ENCODE data around the gene CCDC27. TPM values are rescaled to one million over a fixed set of nuclear protein-coding genes. Genes with fewer than 3 reads are reported as not detected.

Gene CCDC27
- total and polyA plus RNA-seq, 2 of the 13 experiments (the other 11 are each of a cell fraction or from before 2014, with no cell fraction given) = not detected

DNA sequence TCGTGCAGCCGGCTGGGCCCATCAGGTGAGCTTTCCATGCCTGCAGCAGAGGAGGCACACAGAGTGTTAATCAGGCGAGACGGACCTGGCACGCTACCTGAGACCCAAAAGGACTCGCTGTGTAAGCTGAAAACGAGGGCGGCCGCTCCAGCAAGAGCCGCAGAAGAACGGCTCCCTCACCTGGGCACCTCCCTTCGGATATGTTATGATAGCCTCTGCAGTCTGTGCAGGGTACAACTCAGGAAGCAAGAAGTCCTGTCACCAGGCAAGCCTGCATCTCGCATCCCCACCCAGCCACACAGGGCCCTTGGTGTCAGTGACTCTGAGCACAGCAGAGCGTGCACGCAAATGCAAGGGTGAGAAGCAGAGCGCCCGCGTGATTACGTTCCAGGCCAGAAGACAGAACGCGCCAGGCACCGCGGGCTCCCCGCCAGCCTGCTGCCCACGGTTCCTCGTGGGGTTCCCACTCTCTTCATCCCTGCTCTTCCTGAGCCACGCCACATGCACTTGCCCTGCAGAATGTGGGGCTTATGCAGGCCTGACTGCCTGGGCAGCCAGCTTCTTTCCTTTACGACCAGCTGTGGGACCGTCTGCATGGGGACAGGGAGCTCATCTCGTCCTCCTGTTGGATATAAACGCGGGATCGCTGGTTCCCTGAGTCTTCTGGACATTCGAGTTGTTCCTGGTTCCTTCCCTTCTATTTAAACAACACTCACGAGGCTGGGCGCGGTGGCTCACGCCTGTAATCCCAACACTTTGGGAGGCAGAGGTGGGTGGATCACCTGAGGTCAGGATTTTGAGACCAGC lies 64.3 kb downstream of the CCDC27 start:
- H3K79me2 ChIP-seq (ENCODE audit: insufficient read depth, low read length) = no peaks in the 10 kb centered on the region
- no peak overlapping the region for H3K4me2 ChIP-seq (ENCODE audit: low read depth, low read length)
- in situ Hi-C loops (cut with HindIII; ENCODE audit: extremely low pct_ligation_motif_present, low pct_unique_long_range_greater_than_20kb) (no loop called here), intact Hi-C loops (cut with micrococcal nuclease; ENCODE audit: unreplicated experiment) (no loop called here)
- DNase-seq (ENCODE audit: low spot score) = no peak
- ChIA-PET CTCF (ENCODE audit: low intra/inter-chr PET ratio, low total read pairs) (no interaction called here), POLR2A (no interaction called here)
- FAIRE-seq = no peak
- H3K36me3 ChIP-seq (replicated peaks in 1 of 2; ENCODE audit: control insufficient read depth in 1 of 2, insufficient read depth in 2 of 2, low read length in 2 of 2) = peaks cover 3 to 12% of the 10 kb centered on the region in 2 experiments; a peak in 3 of 5 replicates
- H4K20me1 ChIP-seq (ENCODE audit: insufficient read depth, low read length) = no peaks in the 10 kb centered on the region
- no peak overlapping the region for H3K4me3 ChIP-seq (replicated peaks in 1 of 3; ENCODE audit: insufficient read depth in 1 of 3, low read depth in 2 of 3, low read length in 3 of 3)
- no peaks in the 10 kb centered on the region for H3K9me3 ChIP-seq (ENCODE audit: low read length)
- H3K9ac ChIP-seq (ENCODE audit: insufficient read depth, low read depth, low read length) = no peak overlapping the region
- peaks cover 3% of the 10 kb centered on the region; the same call in 1 of the 2 replicates for H3K4me1 ChIP-seq (ENCODE audit: insufficient read depth, low read length)
- ATAC-seq = no peak
- H2AFZ ChIP-seq (ENCODE audit: low read length) = no peak overlapping the region
- H3K27me3 ChIP-seq (ENCODE audit: control insufficient read depth in 1 of 2, insufficient read depth in 2 of 2, low read length in 2 of 2) = no peaks in the 10 kb centered on the region
- TF ChIP-seq ZNF263 (CRISPR knock-in tag; IDR thresholded peaks at IDR 0.05) = no peak
- no peak for TF ChIP-seq ZNF724P (CRISPR knock-in tag; IDR thresholded peaks at IDR 0.05; ENCODE audit: borderline replicate concordance)
- no peak for TF ChIP-seq ZSCAN25 (CRISPR knock-in tag; IDR thresholded peaks at IDR 0.05)
- 93% methylated on average over 31 of the region's 38 CpGs for WGBS (ENCODE audit: low lambda C conversion rate)
- no peak overlapping the region for H3K27ac ChIP-seq (ENCODE audit: extremely low read length, insufficient read depth, low read length)
- no TSS peak for BruUV-seq (replicated peaks)

DNA sequence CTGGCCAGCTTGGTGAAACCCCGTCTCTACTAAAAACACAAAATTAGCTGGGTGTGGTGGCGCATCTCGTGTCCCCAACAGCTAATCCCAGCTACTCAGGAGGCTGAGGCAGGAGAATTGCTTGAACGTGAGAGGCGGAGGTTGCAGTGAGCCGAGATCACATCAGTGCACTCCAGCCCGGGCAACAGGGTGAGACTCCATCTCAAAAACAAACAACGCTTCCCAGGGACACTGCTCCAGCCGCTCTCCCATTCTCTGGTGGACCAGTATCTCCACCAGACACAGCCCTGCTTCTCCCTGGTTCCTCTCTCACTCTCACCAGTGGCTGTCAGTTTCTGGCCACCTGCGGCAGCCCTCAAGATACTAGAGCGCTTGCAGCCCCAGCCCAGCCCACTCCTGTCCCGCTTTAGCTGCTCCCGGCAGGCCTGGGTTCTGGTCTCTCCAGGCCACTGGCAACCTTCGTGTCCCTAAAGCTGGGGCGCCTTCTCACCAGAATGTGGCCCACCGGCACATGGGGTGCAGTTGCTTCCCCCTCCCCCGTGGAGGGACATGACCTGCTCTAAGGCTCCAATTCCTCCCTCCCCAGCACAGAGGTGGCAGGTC lies 65.0 kb downstream of the CCDC27 start:
- FAIRE-seq (no peak), DNase-seq (ENCODE audit: low spot score) (no peak), ATAC-seq (no peak)
- ChIA-PET POLR2A (no interaction called here), CTCF (ENCODE audit: low intra/inter-chr PET ratio, low total read pairs) (no interaction called here)
- Histone ChIP-seq H3K4me3 (replicated peaks in 1 of 3; ENCODE audit: insufficient read depth in 1 of 3, low read depth in 2 of 3, low read length in 3 of 3) (no peak overlapping the region), H3K4me1 (ENCODE audit: insufficient read depth, low read length) (no peaks in the 10 kb centered on the region), H3K27ac (ENCODE audit: extremely low read length, insufficient read depth, low read length) (no peak overlapping the region), H3K27me3 (ENCODE audit: control insufficient read depth in 1 of 2, insufficient read depth in 2 of 2, low read length in 2 of 2) (no peaks in the 10 kb centered on the region), H3K9me3 (ENCODE audit: low read length) (no peaks in the 10 kb centered on the region), H4K20me1 (ENCODE audit: insufficient read depth, low read length) (no peaks in the 10 kb centered on the region), H3K79me2 (ENCODE audit: insufficient read depth, low read length) (no peaks in the 10 kb centered on the region), H3K4me2 (ENCODE audit: low read depth, low read length) (no peak overlapping the region), H2AFZ (ENCODE audit: low read length) (no peak overlapping the region), H3K9ac (ENCODE audit: insufficient read depth, low read depth, low read length) (no peak overlapping the region), H3K36me3 (replicated peaks in 1 of 2; ENCODE audit: control insufficient read depth in 1 of 2, insufficient read depth in 2 of 2, low read length in 2 of 2) (peaks cover 3 to 15% of the 10 kb centered on the region in 2 experiments; a peak in 3 of 5 replicates)
- intact Hi-C loops (cut with micrococcal nuclease; ENCODE audit: unreplicated experiment) (no loop called here), in situ Hi-C loops (cut with HindIII; ENCODE audit: extremely low pct_ligation_motif_present, low pct_unique_long_range_greater_than_20kb) (no loop called here)
- BruUV-seq (replicated peaks) = no TSS peak
- 95% methylated on average over 17 of the region's 17 CpGs for WGBS (ENCODE audit: low lambda C conversion rate)
- TF ChIP-seq ZNF660 (CRISPR knock-in tag; IDR thresholded peaks at IDR 0.05; ENCODE audit: borderline replicate concordance, low read depth) = no peak
- TF ChIP-seq KLF12 (CRISPR knock-in tag; IDR thresholded peaks at IDR 0.05; ENCODE audit: borderline replicate concordance) = no peak
- TF ChIP-seq ZNF558 (CRISPR knock-in tag; IDR thresholded peaks at IDR 0.05; ENCODE audit: borderline replicate concordance) = no peak
- TF ChIP-seq, protein P1, sequence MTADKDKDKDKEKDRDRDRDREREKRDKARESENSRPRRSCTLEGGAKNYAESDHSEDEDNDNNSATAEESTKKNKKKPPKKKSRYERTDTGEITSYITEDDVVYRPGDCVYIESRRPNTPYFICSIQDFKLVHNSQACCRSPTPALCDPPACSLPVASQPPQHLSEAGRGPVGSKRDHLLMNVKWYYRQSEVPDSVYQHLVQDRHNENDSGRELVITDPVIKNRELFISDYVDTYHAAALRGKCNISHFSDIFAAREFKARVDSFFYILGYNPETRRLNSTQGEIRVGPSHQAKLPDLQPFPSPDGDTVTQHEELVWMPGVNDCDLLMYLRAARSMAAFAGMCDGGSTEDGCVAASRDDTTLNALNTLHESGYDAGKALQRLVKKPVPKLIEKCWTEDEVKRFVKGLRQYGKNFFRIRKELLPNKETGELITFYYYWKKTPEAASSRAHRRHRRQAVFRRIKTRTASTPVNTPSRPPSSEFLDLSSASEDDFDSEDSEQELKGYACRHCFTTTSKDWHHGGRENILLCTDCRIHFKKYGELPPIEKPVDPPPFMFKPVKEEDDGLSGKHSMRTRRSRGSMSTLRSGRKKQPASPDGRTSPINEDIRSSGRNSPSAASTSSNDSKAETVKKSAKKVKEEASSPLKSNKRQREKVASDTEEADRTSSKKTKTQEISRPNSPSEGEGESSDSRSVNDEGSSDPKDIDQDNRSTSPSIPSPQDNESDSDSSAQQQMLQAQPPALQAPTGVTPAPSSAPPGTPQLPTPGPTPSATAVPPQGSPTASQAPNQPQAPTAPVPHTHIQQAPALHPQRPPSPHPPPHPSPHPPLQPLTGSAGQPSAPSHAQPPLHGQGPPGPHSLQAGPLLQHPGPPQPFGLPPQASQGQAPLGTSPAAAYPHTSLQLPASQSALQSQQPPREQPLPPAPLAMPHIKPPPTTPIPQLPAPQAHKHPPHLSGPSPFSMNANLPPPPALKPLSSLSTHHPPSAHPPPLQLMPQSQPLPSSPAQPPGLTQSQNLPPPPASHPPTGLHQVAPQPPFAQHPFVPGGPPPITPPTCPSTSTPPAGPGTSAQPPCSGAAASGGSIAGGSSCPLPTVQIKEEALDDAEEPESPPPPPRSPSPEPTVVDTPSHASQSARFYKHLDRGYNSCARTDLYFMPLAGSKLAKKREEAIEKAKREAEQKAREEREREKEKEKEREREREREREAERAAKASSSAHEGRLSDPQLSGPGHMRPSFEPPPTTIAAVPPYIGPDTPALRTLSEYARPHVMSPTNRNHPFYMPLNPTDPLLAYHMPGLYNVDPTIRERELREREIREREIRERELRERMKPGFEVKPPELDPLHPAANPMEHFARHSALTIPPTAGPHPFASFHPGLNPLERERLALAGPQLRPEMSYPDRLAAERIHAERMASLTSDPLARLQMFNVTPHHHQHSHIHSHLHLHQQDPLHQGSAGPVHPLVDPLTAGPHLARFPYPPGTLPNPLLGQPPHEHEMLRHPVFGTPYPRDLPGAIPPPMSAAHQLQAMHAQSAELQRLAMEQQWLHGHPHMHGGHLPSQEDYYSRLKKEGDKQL (CRISPR knock-in tag; IDR thresholded peaks at IDR 0.05; ENCODE audit: low read depth) = no peak
- TF ChIP-seq KDM3A (CRISPR knock-in tag; IDR thresholded peaks at IDR 0.05; ENCODE audit: low read depth) = no peak
- TF ChIP-seq, protein P2, sequence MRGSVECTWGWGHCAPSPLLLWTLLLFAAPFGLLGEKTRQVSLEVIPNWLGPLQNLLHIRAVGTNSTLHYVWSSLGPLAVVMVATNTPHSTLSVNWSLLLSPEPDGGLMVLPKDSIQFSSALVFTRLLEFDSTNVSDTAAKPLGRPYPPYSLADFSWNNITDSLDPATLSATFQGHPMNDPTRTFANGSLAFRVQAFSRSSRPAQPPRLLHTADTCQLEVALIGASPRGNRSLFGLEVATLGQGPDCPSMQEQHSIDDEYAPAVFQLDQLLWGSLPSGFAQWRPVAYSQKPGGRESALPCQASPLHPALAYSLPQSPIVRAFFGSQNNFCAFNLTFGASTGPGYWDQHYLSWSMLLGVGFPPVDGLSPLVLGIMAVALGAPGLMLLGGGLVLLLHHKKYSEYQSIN (CRISPR knock-in tag; IDR thresholded peaks at IDR 0.05; ENCODE audit: borderline replicate concordance) = no peak
